ENCODE measurements around the gene MAP2K5. TPM values are rescaled to one million over a fixed set of nuclear protein-coding genes. Genes with fewer than 3 reads are reported as not detected.

Gene MAP2K5
- total RNA-seq, 4 donors from 2014 or later: 8.0 to 14.0 (median 9.1) TPM

DNA sequence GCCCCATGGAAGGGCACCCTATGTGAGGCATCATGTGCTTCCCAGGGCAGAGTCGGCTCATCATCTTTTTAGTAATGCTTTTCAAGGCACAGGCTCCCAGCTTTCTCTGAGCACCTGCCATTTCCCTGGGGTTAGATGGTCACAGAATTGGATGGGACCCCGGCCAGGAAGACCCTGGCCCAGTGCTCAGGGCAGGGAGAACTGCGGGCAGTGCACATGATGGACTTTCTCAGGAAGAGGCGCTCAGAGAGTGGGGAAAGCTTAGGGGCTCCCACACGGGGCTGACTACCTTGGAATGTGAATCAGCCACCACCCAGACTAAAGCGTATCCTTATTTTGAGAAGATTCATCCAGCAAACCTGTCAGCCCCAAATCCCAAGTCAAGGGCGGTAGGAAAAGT is 266.3 kb downstream of the MAP2K5 start:
- DNase-seq (ENCODE audit: low spot score in 2 of 2): peak in 1 of 2 donors; percentile 36
- intact Hi-C loops (cut with DNase I; ENCODE audit: low total_unique reads): no loop called here
- no peak overlapping the region for H3K4me3 ChIP-seq (ENCODE audit: low read depth, poor library complexity, severe bottlenecking)
- TF ChIP-seq, protein P1, sequence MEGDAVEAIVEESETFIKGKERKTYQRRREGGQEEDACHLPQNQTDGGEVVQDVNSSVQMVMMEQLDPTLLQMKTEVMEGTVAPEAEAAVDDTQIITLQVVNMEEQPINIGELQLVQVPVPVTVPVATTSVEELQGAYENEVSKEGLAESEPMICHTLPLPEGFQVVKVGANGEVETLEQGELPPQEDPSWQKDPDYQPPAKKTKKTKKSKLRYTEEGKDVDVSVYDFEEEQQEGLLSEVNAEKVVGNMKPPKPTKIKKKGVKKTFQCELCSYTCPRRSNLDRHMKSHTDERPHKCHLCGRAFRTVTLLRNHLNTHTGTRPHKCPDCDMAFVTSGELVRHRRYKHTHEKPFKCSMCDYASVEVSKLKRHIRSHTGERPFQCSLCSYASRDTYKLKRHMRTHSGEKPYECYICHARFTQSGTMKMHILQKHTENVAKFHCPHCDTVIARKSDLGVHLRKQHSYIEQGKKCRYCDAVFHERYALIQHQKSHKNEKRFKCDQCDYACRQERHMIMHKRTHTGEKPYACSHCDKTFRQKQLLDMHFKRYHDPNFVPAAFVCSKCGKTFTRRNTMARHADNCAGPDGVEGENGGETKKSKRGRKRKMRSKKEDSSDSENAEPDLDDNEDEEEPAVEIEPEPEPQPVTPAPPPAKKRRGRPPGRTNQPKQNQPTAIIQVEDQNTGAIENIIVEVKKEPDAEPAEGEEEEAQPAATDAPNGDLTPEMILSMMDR (IDR thresholded peaks at IDR 0.05): no peak
- TF ChIP-seq POLR2A (IDR thresholded peaks at IDR 0.05): no peak
- 90 to 91% methylated on average over 7 of the region's 7 CpGs for WGBS, 2 donors

DNA sequence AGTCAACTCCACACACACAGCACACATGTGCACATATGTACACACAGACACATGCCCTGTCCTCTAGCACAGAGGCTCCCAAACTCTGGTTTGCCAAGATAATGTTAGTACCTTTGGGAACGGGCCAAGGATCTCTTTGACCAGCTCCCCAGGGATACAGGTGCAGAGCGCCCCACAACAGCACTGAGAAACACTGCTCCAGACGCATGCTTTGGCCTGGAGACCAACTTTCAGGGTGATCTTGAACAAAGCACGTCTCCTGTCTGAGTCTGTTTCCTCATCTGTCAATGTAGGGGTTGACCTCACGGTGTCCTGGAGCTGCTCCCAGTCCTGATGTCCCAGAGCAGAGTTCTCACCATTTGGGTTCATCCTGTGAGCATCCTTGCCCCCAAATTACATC is 266.9 kb downstream of the MAP2K5 start:
- TF ChIP-seq, protein P1 (IDR thresholded peaks at IDR 0.05): no peak
- no peak for TF ChIP-seq POLR2A (IDR thresholded peaks at IDR 0.05)

DNA sequence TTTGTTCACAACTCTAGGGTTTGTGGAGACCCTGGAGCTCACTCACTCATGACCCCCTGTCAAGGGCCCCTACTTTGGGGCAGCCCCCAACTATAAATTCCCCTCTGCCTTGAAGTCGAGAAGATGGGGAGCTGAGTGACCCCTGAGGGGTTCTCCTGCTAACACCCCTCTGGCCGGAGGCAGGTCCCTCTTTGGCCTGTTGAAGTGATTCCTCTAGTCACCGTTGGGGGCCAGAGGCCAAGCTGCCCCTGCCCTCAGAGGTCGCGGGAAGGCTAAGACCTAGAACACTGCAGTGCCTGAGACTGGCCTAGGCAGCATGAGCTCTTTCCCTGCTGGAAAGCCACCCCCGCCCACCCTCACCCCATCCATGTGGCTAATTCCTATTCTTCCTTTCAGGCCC is 267.4 kb downstream of the MAP2K5 start:
- intact Hi-C loops (cut with DNase I; ENCODE audit: low total_unique reads): no loop called here
- no peak for TF ChIP-seq POLR2A (IDR thresholded peaks at IDR 0.05)
- TF ChIP-seq, protein P1 (IDR thresholded peaks at IDR 0.05): no peak
- WGBS, 2 donors: 87 to 91% methylated on average over 6 of the region's 6 CpGs
- no peak overlapping the region for H3K4me3 ChIP-seq (ENCODE audit: low read depth, poor library complexity, severe bottlenecking)
- DNase-seq (ENCODE audit: low spot score in 2 of 2): peak in 1 of 2 donors; percentile 40

More for the DNA sequence above, 266.9 kb downstream of the MAP2K5 start:
- no peak overlapping the region for H3K4me3 ChIP-seq (ENCODE audit: low read depth, poor library complexity, severe bottlenecking)
- DNase-seq (ENCODE audit: low spot score in 2 of 2): peak in 1 of 2 donors; percentile 65
- intact Hi-C loops (cut with DNase I; ENCODE audit: low total_unique reads): no loop called here
- WGBS, 2 donors: 93 to 97% methylated on average over 5 of the region's 5 CpGs

DNA sequence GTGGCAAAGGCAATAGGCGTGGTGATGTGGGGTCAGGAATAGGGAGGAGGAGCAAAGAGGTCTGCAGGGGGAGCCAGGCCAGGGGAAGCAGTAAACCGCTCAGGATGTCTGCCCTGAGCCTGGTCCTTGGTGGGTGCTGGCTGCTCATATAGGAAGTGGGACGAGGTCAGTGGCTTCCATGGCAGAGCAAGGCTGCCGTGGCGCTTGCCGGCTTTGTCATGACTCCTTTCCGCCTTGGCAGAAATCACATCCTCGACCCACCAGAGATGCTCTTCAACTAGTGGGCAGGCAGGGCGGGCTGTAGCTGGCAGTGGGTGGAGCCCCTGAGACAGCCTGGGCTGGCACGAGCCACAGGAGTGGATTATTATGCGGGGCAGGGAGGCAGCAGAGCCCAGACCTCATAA is 269.7 kb downstream of the MAP2K5 start:
- H3K4me3 ChIP-seq (ENCODE audit: low read depth, poor library complexity, severe bottlenecking): no peak overlapping the region
- 75 to 80% methylated on average over 11 of the region's 11 CpGs for WGBS, 2 donors
- peak in 1 of 2 donors; percentile 49 for DNase-seq (ENCODE audit: low spot score in 2 of 2)
- intact Hi-C loops (cut with DNase I; ENCODE audit: low total_unique reads): no loop called here
- no peak for TF ChIP-seq POLR2A (IDR thresholded peaks at IDR 0.05)
- TF ChIP-seq, protein P1 (IDR thresholded peaks at IDR 0.05): no peak

DNA sequence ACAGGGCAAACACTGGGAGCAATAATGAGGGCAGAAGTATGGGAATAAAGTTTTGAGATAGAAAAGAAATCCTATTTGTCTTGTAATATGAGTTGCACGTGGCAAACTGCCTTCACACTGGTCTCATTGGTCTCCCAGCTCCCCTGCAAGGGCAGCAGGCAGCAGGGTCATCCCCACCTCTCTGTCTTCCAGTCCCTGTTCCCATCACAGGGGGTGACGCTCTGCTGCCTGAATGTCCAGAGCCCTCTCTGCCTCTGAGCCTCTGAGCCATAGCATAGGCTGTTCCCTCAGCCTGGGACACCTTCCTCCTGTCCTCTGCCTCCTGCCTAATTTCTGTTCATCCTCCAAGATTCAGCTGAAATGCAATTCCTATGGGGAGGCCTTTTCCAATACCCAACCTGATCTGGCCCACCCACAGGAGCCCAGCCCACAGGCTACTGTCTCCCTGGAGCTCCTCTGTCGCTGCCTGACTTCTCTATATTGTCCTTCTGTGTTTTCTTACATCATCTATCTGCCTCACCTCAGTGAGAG is 270.7 kb downstream of the MAP2K5 start:
- TF ChIP-seq POLR2A (IDR thresholded peaks at IDR 0.05): no peak
- TF ChIP-seq, protein P1 (IDR thresholded peaks at IDR 0.05): no peak
- 87 to 89% methylated on average over 3 of the region's 3 CpGs for whole genome bisulfite sequencing, 2 donors
- H3K4me3 ChIP-seq (ENCODE audit: low read depth, poor library complexity, severe bottlenecking): no peak overlapping the region
- intact Hi-C loops (cut with DNase I; ENCODE audit: low total_unique reads): no loop called here
- peak in 1 of 2 donors; percentile 54 for DNase-seq (ENCODE audit: low spot score in 2 of 2)

DNA sequence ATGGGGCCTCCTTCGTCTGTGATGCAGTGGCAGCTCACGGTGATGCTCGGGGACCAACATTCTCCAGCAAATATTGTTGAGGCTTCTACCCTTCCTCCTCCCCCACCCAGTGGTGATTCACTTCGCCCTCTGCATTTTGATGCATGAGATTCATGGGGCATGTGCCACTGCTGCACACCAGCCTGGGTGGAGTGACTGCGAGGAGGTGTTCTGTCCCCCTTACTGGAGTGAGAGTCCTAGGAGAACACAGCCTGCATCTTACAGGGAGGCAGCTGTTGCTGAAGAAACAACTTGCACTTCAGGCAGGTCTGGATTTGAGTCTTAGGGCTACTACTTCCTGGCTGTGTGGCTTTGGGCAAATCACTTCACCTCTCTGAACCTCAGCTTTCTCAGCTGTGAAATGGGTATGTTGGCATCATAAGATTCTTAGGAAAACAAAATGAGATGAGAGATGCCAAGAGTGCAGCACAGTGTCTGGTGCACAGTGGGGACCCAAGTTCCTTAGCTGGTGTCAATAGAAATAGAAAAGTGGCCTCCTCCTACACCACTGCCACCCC is 272.6 kb downstream of the MAP2K5 start:
- DNase-seq (ENCODE audit: low spot score in 2 of 2): peak in 1 of 2 donors; percentile 31
- TF ChIP-seq POLR2A (IDR thresholded peaks at IDR 0.05): no peak
- TF ChIP-seq, protein P1 (IDR thresholded peaks at IDR 0.05): no peak
- intact Hi-C loops (cut with DNase I; ENCODE audit: low total_unique reads): no loop called here
- H3K4me3 ChIP-seq (ENCODE audit: low read depth, poor library complexity, severe bottlenecking): no peak overlapping the region
- WGBS, 2 donors: 97 to 98% methylated on average over 4 of the region's 5 CpGs
